Left hindlimb (tissue), 1 donor: ENCODE data around the gene C7orf33.
"Not testable (repeated sequence)": the region's sequence is repeated elsewhere in the genome, so short reads cannot be mapped to it uniquely, and the experiment has no call there.

Experiments used
- DNase-seq: peaks from one replicate; pipeline ENCODE4 v3.0.0-alpha.2; 2018

C7orf33 gene

GRCh38 chr7:148581624-148582023, 8.9 kb upstream of the C7orf33 start:
- DNase-seq = no peak

GRCh38 chr7:148584154-148584827, 6.3 kb upstream of the C7orf33 start:
- no peak for DNase-seq

GRCh38 chr7:148585399-148585798, 5.2 kb upstream of the C7orf33 start:
- DNase-seq = no peak

GRCh38 chr7:148587076-148587475, 3.5 kb upstream of the C7orf33 start:
- DNase-seq = no peak

GRCh38 chr7:148588168-148588567, 2.4 kb upstream of the C7orf33 start:
- no peak for DNase-seq

GRCh38 chr7:148588670-148589131, 1.9 kb upstream of the C7orf33 start:
- no peak for DNase-seq

- DNase-seq = no peak
Observed at GRCh38 chr7:148589640-148590039, 926 bp upstream of the C7orf33 start.

- not testable (repeated sequence) for DNase-seq
Observed at GRCh38 chr7:148596354-148596753, 5.8 kb downstream of the C7orf33 start.

GRCh38 chr7:148598351-148598750, 7.8 kb downstream of the C7orf33 start:
- DNase-seq = no peak

- no peak for DNase-seq
Observed at GRCh38 chr7:148605350-148605749, 14.8 kb downstream of the C7orf33 start.

- DNase-seq = no peak
Observed at GRCh38 chr7:148607151-148607661, 16.6 kb downstream of the C7orf33 start.

GRCh38 chr7:148609045-148609725, 18.6 kb downstream of the C7orf33 start:
- no peak for DNase-seq

GRCh38 chr7:148611692-148612091, 21.1 kb downstream of the C7orf33 start:
- DNase-seq = no peak

- no peak for DNase-seq
Observed at GRCh38 chr7:148615085-148615730, 24.6 kb downstream of the C7orf33 start.

- DNase-seq = no peak
Observed at GRCh38 chr7:148620749-148621359, 30.3 kb downstream of the C7orf33 start.

GRCh38 chr7:148621563-148621962, 31.0 kb downstream of the C7orf33 start:
- no peak for DNase-seq

- no peak for DNase-seq
Observed at GRCh38 chr7:148622887-148623585, 32.5 kb downstream of the C7orf33 start.

- no peak for DNase-seq
Observed at GRCh38 chr7:148623586-148624282, 33.2 kb downstream of the C7orf33 start.

GRCh38 chr7:148624735-148625134, 34.2 kb downstream of the C7orf33 start:
- DNase-seq = no peak

GRCh38 chr7:148625342-148625741, 34.8 kb downstream of the C7orf33 start:
- DNase-seq = no peak

GRCh38 chr7:148626828-148627227, 36.3 kb downstream of the C7orf33 start:
- DNase-seq = no peak

GRCh38 chr7:148628011-148628410, 37.4 kb downstream of the C7orf33 start:
- no peak for DNase-seq
